Measurements from ENCODE around the gene ISOC1.

DNA sequence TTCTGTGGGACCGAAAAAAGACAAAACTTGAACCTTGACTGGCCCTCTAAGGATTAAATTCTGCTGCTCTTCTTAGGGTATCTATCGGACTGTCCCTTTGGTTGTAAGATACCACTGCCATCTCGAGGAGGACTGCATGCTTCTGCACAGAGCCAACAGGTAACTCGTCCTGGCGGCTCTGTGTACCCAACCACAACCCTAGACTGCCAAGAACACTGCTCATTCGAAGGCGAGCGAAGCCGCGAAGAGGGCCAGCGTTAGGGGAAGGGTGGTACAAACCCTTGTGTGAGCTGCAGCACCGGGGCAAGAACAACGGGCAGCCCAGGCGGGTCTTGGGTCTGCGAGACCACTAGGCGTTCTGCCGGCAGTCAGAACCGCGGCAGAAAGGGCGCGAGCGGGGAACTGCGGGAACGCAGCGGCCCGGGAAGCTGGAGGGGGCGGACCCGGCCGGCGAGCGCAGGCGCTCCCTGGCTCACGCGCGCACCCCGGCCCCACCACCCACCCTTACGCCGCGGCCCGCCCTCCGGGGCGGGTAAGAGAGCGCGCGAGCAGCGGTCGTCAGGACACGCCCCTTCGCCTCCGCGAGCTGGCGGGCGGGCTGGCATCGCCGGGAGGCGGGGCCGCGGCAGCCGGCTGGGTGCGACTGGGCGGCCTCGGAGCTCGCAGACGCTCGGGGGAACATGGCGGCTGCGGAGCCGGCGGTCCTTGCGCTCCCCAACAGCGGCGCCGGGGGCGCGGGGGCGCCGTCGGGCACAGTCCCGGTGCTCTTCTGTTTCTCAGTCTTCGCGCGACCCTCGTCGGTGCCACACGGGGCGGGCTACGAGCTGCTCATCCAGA is at the start of gene ISOC1:
- TF ChIP-seq POLR2A (IDR thresholded peaks at IDR 0.05; ENCODE audit: low read length), result peak; percentile 86
- no peak for TF ChIP-seq GATA1 (IDR thresholded peaks at IDR 0.05; ENCODE audit: low read depth, low read length)

Measured in erythroblast (primary cell).